PFSK-1 (cell line): Measurements from ENCODE around the gene MRLN.

Experiments
- POLR2AphosphoS5 ChIP-seq: IDR thresholded peaks from 2 replicates; pipeline ENCODE4 v1.6.1; 2012; ENCODE audit warnings: low read depth, mild to moderate bottlenecking, control low read depth, low read length, moderate library complexity
- REST ChIP-seq, 2 experiments: IDR thresholded peaks; 2 replicates each; pipeline versions ENCODE4 v1.6.1 to v1.8.0; 2011 to 2012; ENCODE audit warnings: low read depth in 2 of 2, low read length in 2 of 2, control low read depth in 1 of 2, inconsistent platforms in 1 of 2, mild to moderate bottlenecking in 1 of 2, moderate library complexity in 1 of 2; ENCODE audit not compliant: insufficient read depth in 1 of 2
- SIN3A ChIP-seq: IDR thresholded peaks from 2 replicates; pipeline ENCODE4 v1.6.1; 2012; ENCODE audit warnings: mild to moderate bottlenecking, low read length, moderate library complexity, borderline replicate concordance; ENCODE audit not compliant: insufficient read depth
- TAF1 ChIP-seq: IDR thresholded peaks from 2 replicates; pipeline ENCODE4 v1.6.1; 2012; ENCODE audit warnings: low read length, control low read depth, borderline replicate concordance; ENCODE audit not compliant: insufficient read depth

- TF ChIP-seq POLR2AphosphoS5 (no peak), TAF1 (no peak), SIN3A (no peak), REST (IDR thresholded peaks at IDR 0.05; ENCODE audit: insufficient read depth in 1 of 2, low read depth in 2 of 2, low read length in 2 of 2) (no peak)
These were observed at the start of gene MRLN for GRCh38 chr10:59753267-59753666.
